ENCODE data around the gene ERBB4.

ERBB4 gene

DNA sequence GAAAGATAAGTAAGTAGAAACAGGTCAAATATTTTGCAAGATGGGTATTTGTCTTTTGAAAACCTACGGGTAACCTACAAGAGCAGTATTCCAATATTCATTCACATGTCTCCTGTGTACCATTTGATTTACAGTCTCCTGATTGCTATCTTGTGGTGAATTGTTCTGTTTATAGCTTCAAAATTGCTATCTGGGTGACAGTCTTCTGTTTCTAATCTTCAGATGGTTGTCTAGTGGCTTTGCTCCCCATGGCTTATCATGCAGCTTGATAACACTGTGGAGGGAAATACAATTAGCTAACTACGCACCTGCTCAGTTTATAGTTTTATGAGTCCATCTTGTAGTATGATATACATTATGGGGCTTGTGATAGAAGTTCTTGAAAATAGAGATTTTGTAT, 1165.4 kb downstream of the ERBB4 start:
- no peak for DNase-seq

- DNase-seq: no peak
These were observed 1167.1 kb downstream of the ERBB4 start for GRCh38 chr2:211371465-211371864.

DNA sequence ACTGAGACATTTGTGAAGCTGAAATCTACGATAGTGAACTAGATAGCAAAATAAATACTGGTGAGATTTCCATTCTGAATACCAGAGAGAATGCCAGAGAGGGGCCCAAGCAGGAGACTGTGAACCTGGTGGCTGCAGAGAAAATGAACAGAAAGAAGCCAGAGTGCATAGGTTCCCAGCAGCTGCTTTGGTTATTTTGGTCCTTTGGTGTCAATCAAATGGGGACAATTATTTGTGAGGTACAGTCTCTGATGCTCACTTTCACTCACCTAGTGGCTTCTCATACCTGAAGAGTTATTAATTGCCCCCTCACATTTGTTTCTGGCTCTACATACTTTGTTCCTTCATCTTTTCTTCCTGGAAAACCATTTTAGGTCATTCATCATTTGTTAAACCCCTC, 1170.1 kb downstream of the ERBB4 start:
- no peak for DNase-seq

GRCh38 chr2:211367711-211368110, 1170.9 kb downstream of the ERBB4 start:
- no peak for DNase-seq

GRCh38 chr2:211367293-211367692, 1171.3 kb downstream of the ERBB4 start:
- no peak for DNase-seq

DNA sequence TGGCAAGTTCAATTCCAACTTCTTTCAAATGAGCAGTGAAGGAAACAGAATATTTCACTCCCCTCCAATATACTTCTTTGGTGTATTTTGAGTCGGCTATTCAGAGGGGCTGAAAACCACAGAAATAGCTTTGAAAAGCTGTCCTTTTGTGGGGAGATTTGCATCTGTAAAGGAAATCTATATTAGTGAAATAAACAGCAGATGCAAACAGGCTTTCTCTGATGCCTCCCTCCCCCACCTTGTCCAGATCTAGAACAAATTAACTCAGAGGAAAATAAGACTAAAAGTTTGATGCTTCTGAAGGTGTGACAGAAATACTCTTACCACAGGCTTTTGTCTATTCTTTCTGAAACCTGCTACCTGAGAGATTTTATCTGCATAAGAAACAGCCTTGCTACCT, 1173.7 kb downstream of the ERBB4 start:
- DNase-seq: no peak

- no peak for DNase-seq
These were observed 1177.2 kb downstream of the ERBB4 start for GRCh38 chr2:211361383-211361782.

- no peak for DNase-seq
These were observed 1179.3 kb downstream of the ERBB4 start for GRCh38 chr2:211359347-211359746.

- DNase-seq: no peak
These were observed 1180.1 kb downstream of the ERBB4 start for GRCh38 chr2:211358504-211358903.

DNA sequence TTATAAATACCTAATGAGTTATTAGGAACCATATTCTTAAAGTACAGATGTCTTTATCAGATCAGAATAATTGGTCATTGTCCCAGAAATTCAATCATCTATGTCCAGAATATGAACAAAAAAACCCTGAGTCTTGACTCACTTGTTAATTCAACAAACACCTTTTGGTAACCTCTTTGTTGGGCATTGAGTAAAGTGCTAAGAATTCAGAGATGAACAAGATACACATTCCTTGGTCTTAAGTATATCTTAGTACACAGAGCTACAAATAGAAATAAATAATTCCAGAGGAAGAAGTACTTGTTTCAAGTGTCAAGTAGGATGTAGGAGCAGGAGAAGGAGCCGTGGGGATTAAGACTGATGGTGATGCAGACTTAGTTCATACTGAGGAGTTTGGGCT, 1184.1 kb downstream of the ERBB4 start:
- no peak for DNase-seq

GRCh38 chr2:211351987-211352386, 1186.6 kb downstream of the ERBB4 start:
- peak; percentile 13 for DNase-seq

GRCh38 chr2:211349031-211349430, 1189.6 kb downstream of the ERBB4 start:
- no peak for DNase-seq

- no peak for DNase-seq
These were observed 1191.3 kb downstream of the ERBB4 start for GRCh38 chr2:211347328-211347727.

DNA sequence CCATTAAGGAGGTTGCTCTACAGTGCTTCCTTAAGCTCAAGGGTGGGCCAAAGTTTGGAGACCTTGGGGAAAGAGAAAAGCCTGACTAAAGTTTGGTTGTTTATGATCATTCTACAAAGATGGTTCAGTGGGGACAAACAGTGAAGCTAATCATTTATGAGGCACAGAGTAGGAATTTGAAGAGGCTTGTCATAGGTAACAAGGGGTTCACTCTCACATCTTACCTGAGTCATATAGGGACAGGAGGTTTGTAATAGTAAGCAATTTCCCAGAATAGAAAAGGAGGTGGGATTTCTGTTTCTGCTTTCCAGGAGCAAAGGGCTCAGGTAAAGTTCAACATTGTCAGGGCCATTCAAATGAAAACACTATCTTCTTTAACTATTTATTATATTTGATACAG, 1194.3 kb downstream of the ERBB4 start:
- no peak for DNase-seq

GRCh38 chr2:211333377-211333776, 1205.2 kb downstream of the ERBB4 start:
- no peak for DNase-seq

GRCh38 chr2:211331736-211332135, 1206.9 kb downstream of the ERBB4 start:
- no peak for DNase-seq

GRCh38 chr2:211329882-211330281, 1208.7 kb downstream of the ERBB4 start:
- DNase-seq: no peak

GRCh38 chr2:211329421-211329820, 1209.2 kb downstream of the ERBB4 start:
- no peak for DNase-seq

- DNase-seq: no peak
These were observed 1210.5 kb downstream of the ERBB4 start for GRCh38 chr2:211328126-211328525.
